Hematopoietic multipotent progenitor cell treated with erythropoietin and hydrocortisone succinate and interleukin-3 and kit ligand, for 6 days (in vitro differentiated cells): ENCODE results near the gene SNX20.

Experiments
- DNase-seq: peaks from one replicate; pipeline ENCODE4 v3.0.0-alpha.2; 2015

The SNX20 gene

DNA sequence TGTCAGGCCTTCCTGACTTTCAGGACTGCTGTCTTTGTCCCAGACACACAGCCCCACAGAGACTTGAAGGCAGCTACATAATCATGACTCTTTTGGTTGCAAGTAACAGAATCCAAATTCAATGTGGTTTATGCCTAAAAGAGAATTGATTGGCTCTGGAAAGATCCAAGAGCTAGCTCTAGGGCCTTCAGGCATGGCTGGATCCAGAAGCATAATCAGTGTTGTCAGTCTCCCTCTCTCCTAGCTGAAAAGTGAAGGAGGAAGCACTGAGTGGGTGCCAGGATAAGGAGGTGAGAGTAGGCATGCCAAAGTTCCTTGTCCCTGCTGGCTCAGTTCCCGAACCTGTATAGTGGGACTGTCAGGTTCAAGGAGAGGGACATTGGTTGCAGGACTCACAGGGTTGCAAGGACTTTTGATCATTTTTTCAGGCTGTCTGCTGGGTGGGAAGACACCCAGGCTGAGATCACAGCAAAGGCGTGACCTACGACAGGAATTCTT is 25.5 kb downstream of the SNX20 start:
- DNase-seq: no peak

DNA sequence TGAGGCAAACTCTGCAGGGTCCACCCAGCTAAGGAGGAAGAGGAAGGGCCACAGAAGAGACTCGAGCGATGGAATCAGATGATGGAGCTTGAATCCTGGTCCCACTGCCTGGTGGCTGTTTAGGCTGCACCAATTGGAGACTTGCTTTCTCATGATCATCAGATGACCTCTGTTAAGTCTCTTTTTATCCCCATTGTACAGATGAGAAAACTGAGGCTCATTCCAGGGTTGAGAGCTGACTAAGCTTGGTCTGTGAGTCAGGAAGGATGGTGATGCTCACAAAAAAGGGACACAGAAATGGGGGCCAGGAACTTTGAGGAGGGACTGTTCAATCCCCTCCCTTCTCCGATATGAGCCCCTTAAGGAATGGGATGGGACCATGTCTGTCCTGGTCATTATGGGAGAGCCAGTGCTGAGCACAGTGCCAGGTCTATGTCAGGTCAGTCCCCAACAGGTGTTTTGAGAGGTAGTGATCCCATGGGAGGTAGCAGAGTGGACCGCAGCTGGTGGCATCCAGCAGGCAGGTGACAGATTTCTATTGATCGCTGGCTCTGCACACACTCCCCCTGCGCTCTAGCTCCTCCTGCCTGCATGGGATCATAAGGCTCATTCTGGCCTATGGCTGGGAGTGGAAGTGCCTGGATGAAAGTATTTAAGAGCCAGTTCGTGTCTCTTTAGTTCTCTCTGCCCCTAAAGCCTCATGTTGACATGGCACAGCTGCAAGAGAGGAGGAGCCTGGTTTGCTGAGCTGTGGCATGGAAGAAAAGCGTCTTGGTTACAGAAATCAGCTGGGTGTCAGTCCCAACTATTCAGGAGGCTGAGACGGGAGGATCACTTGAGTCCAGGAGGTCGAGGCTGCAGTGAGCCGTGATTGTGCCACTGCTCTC is 27.2 kb downstream of the SNX20 start:
- DNase-seq: no peak

DNA sequence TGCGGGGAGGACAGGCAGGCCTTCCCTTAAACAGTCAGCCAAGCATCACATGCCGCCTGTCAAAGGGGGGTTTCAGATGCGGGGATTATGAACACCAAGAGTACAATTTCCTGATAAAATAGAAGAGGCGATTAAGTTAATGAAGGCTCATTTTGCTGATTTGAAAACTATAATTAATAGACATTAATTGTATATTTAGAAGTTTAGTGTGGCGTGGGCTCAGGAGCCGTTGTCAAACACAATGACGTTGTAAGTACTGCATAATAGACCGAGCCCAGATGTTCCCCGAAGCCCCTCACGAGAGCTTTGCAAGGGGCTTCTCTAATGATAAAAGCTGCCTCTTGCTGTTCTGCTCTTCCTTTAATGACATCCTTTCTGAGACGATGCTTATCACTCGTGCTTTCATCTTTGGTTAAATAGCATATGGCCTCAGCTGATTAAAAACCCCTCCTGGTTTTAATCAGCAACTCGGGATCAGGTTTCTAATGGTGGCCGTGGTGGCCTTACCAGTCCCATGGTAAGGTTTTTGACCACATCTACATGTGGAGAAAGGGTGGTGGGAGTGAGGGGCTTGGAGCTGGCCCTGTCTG is 28.2 kb downstream of the SNX20 start:
- no peak for DNase-seq

DNA sequence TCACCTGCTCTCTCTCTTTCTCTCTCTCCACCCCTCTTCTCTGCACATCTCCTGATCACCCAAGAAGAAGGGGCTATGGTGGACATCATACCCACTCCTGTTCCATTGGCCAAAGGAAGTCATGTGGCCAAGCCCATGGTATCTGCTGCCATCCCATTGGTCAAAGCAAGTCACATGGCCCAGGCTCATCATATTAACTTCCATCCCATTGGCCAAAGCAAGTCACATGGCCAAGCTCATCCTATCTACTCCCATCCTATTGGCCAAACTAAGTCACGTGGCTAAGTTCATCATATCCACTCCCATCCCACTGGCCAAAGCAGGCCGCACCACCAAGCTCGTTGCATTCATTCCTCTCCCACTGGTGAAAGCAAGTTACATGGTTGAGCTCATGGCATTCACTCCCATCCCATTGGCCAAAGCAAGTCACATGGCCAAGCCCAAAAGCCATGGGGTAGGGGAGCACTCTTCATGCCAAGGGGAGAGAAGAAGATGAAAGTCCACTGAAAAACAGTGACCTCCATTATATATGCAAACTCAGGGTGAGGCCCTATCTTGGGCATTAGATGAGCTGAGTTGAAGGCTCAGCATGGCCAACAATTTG is 29.2 kb downstream of the SNX20 start:
- DNase-seq: no peak

DNA sequence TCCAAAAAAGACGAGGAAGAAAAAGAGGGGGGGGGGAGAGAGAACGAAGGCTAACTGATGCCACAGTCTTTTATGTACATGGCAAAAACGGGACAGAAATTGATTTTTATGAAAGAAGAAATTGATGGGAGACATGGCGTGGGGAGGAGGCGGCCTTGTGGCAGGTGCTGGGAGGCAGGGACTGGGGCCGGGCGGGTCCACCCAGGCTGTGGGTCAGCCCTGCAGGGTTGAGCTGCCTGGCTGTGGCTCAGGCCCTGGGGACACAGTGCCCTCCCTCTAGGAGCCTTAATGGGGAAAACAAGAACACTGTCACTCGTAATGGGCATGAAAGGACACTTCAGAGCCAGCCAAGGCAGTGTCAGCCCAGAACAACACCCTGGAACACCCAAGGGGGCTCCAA is 34.8 kb downstream of the SNX20 start:
- DNase-seq: no peak

DNA sequence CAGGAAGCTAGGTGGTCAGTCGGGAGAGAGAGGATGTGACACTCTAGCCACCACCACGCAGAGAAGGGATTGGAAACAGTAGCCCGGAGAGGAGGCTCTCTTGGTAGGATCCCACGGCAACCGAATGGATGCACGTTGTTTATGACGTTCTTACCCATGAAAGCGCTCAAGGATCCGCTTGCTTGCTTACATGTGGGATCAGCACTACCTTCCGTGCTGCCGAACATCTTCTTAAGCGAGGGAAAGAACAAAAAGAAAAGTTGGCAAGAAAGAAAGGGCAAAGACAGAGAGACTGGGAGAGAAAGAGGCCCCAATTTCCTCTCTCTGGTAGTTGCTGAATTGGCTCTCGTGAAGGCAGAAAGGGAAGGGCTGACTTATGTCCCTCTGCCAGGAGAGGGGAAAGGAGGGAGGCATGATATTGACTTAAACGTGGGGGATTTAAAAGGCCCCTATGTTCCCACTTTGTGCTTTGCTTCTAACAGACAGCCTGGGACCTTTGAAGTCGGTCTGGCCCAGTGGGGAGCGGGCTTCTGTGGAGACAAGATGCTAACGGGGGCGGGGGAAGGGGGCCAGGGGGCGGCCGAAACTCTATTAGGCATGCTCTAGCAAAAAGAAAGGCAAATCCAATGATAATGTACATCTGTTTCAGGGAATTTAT is 35.4 kb downstream of the SNX20 start:
- DNase-seq: no peak

DNA sequence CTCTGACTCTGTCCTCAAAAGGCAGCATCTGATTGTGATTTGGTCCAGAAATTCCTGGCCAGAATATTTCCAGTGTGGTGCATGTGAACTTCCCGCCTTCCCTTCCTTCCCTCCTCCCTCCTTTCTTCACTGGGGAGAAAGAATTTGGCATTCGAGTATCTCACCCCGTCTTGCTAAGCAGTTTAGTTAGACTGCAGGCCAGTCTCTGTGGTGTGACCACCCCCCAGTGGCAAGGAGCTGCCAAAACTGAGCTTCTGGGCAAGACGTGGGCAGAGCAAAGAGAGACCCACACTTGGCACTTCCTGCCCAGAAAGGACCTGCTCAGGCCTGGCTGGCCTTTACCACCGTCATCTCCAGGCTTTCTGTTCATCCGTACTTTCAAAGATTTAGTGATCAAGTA is 36.4 kb downstream of the SNX20 start:
- peak; percentile 48 for DNase-seq

DNA sequence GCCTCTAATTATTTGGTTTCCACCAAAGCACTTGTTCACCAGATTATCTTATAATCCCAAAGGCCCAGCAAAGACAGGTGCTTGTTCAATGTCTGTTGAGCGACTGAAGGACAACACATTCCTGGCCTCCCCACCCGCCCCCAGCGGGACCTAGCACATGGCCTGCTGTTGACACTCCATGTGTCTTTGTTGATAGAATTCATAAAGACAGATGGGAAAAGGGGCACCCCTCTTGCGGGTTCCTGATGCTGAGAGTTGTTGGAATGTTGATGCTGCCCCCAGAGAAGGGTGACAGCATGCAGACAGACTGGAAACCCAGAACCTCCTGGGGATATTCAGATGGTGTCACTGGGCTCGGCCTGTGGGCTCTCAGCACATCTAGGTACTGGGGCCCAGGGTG is 36.9 kb downstream of the SNX20 start:
- DNase-seq: no peak

DNA sequence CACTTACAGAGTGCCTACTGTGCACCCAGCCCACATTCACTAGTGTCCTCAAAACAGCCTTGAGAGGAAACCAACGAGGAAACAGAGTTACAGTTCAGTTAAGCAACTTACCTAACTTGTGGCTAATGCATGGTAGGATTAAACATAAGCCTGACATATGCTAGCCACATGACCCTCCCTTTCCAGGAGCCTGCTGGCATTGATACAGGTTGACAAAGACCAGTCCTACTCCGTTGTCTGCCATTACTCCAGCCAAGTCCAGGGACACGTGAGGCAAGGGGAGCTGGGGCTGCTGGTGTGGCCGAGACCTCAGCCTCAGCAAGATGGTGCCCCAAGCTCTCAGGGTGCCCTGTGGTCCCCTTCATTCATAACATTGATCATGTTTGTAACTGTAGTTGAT is 37.9 kb downstream of the SNX20 start:
- no peak for DNase-seq

DNA sequence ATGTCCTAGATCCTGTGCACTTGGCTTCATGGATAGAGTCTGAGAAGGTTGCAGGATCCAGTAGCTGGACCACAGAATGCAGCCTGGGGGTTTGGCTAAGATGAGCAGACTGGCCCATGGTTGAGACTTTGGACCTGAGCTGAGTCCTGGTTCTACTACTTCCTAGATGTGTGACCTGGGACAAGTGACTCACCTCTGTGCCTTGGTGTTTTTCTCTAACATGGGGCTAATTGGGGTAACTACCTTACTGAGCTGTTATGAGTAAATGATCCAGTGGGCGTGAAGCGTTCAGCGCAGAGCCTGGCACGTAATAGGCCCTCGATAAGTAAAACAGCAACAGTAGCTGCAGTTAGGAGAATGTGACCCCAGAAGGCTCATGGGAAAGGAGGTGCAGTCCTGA is 38.8 kb downstream of the SNX20 start:
- DNase-seq: no peak

DNA sequence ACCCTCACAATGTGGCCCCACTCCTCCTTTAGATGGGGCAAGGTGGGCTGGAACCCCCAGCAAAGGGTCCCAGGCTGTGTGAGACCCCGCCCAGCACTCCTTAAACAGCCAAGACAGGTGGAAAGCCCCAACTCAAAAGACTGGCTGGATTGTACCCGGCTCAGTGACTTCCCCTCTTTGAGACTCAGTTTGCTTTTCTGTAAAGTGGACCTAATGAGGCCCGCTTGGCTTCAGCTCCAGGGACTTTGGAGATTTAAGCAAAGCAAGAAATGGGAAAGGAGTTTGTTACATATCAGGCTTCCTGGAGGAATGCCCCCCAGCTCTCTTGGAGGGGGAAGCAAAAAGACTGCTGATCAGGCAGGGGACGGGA is 39.3 kb downstream of the SNX20 start:
- DNase-seq: no peak

DNA sequence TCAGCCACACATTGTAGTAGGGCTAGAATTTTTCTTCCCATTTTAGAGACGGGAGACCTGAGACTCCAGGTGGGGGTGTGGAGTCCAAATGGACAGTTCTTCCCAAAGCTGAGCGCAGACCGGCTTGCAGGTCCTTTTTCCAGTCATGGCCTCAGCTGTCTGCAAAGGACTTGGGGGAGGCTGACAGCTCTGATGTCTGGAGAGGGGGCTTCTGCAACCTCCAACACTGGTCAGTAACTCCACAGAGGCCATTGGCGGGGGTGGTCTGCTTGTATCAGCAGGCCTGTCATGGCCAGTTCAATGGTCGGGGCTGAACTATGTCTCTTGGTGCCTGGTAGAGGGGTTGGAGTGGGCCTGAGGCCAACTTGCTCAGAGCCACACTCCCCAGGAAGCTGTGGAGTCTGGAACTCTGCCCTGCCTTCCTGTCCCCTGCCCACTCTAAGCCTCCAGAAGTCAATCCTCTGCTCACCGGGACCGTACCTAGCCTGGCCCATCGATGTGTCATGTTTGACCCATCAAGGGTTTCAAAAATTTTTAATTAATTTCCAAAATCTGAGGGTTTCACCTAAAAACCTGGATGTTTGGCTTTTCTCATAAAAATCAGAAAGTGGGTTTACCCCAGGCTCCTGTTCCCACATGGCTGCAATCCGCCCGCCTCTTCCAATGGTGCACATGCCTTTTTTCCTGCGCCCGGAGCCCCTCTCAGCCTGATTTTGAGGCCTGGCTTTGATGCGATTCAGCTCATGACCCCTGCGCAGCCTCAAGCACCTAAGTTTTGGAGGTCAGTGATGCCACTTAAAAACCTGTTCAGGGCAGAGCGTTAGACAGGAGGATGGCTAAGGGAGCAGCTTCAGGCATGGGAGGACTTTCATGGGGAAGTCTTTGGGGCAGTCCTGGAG is 39.9 kb downstream of the SNX20 start:
- no peak for DNase-seq

DNA sequence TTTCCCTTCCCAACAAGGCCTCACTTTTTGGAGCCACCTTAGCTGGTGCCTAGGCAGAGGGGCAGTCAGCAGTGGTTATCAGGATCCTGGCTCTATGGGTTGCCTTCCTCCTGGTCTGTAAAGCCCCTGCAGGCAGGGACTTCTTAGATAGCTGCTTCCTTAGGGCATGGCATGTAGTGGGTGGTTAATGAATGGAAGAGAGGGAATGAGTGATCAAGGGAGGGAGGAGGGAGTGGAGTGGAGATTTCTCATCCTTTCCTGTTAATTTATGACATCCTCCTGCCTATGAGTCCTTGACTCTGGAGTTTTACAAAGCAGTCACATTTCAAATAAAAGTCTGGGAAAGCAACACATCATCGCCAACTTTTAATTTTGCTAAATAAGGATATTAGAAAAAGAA is 40.7 kb downstream of the SNX20 start:
- no peak for DNase-seq

DNA sequence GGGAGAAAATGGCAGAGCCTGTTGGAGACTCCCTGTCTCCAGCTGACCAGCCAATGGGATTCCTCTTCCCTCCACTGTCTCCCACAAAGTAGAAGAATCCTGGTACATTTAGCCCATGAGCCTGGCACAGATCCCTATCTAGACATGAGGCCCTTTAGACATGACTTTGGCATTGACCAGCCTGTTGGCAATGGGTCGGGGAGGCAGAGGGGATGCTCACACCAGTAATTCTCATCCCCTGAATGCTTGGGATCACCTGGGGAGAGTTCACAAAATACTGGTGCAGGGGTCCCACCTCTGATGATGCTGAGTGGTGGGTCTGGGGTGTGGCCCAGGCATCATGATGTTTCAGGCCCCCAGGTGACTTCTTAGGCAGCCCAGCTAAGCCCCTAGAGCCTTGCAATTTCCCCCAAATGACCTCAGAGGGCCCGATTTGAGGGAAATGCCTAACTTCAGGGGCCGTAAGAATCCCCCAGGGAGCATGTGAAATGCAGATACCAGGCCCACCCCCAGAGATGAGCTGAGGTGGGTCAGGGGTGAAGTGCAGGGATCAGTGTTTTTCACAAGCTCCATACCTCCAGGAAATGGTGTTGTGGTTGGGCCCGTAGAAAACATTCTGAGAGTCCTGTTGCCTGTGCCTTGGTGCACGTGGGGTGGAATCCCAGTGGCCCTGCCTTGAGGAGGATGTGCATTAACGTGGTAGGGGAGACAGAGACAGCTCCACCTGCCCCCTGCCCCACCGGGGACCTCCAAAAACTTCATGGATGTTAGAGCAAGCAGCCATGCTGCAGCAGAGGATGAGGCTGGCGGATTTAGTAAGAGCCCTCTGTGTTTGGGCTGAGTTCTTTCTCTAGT is 42.1 kb downstream of the SNX20 start:
- DNase-seq: no peak

DNA sequence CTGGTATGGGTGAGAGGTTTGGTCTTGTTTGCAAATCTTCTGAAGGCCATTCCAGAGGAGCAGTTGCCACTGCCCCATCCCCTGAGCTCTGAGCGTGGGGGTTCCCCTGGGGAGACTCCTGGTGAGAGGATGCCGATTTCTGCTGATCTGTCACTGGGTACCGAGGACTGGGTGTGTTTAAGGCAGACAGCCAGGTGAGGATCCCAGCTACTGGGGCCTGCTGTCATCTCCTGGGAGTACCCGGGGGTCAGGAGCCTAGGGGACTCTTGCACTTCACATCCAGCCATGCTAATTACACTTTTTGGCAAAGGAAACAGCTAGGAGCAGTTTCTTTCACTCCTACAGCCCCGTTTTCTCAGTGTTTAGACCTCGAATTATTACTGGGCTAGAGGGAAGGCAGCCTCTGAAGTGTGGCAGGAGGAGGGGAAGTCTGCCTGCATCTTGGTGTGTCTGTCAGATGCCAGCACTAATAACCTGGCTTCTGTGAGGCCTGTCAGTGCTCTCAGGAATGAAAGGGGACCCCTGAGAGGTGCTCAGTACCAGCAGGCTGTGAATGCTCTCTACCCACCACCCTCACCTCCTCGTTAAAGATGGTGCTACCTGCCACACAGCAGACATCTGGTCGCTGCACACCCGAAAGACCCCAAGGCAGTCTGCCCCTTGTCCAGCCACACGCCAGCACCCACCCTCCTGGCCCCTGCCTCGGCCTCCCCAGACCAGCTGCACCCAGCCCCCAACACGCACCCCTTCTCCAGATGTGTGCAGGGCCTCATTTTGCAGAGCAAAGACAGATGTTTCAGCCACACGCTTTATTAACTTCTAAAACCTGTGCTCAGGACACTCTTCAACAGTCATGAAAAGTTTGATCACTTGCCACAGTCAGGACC is 43.2 kb downstream of the SNX20 start:
- DNase-seq: no peak

DNA sequence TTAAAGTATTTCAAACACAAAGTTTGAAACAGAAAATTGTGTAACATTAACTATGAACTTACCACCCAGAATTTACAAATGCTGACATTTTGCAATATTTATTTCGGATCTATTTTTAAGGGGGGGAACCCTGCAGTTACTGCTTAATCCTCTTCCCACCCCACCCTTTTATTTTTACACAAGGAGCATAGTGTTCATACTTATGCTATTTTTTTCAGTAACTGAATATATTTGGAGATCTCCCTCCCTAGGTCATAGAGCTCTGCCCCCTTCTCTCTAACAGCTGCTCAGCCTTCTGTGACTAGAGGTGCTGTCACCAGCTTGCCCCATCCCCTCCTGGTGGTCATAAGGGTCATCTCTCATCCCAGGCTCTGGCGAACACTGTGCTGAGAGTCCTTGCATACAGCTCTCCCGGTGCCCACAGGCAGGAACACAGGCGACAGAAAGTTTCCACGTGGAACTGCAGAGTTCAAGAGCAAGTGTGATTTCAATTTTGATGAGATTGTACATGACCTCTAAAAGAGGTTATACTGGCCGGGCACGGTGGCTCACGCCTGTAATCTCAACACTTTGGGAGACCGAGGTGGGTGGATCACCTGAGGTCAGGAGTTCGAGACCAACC is 44.2 kb downstream of the SNX20 start:
- no peak for DNase-seq

DNA sequence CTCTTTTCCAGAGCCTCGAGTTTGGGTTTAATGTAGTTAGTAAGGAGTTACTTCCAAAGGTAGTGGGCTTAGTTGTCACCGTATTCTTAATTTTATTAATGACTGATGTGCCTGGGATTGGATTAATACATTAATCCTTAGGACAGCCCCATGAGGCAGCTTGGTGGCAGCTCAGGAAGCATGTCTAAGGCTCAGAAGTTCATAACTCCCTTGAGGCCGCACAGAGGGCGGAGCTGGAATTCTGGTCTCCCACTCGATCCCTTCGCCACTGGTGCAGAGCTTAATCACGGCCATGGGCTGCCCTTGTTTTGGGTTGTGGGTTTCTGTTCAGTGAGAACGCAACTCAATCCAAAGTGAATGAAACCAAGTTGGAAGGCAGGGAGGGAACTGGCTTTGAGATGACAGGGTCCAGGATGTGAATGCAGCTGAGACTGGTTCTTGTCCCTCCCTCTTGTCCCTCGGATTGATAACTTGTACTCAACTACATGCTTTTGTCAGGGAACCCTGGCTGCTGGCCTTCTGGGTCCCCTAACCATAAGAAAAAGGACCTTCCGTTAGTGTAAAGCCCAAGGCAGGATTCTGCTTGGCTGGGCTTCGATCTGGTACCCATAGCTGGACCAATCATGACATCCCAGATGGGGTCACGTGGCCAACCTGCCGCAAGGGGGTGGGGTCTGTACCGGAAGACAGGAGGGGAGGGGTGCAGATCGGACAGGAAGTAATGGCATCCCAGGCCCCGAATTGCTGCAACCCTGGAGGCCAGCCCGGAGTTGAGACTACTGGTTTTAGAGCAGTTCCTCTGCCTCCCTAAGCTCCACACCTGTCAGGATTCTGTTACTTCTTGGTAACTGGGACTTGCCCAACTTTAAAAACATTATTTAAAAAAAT is 45.4 kb downstream of the SNX20 start:
- DNase-seq: no peak

DNA sequence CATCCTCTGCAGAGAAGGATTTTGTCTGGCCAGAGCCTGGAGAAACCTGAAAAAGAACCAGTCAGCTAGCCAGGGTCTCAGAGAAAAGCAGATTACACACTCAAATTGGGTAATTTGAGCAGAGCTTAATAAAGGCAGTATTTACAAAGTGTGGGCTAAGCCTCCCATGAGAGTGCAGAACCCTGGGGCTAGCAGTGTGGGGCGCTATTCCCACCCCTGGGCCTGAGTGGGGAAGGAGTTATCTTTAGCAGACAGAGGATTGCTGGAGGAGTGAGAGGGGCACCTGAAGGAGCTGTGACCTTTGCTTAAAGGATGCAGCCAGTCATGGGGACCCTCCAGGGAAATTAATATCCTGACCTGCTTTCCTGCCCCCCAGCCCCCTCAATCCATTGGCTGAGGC is 46.2 kb downstream of the SNX20 start:
- no peak for DNase-seq

DNA sequence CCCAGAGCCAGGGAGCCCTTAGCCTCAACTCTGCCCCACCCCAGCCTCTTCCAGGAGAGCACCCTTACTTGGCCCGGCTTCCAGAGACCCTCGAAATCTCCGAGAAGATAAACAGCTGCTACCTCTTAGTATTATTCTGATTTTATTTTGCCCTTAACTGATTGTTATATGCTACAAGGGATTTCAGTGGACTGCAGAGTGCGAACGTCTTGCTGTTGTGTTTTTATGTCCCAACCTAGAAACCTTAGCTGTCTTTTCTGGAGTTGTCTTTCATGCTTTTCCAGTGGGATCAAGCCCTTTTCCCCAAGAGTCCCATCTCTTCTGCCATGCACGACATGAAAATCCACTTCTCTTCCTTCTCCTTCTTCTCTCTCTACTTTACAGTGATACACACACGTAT is 47.0 kb downstream of the SNX20 start:
- no peak for DNase-seq
